Measurements from ENCODE around the gene LHFPL3. TPM values are rescaled to one million over a fixed set of nuclear protein-coding genes. Genes with fewer than 3 reads are reported as not detected.
A peak's percentile ranks its signal among the peaks of the same experiment; 100 is the strongest.

LHFPL3 gene
- total RNA-seq, 1 donor from 2014 or later, result not detected

GRCh38 chr7:104906556-104906955 lies 578.2 kb downstream of the LHFPL3 start:
- no peaks in the 10 kb centered on the region for H3K27me3 Mint-ChIP-seq
- H3K4me1 Mint-ChIP-seq (ENCODE audit: low read depth), result peaks cover under 1% of the 10 kb centered on the region
- H3K27ac Mint-ChIP-seq, result peak overlapping the region; percentile 33
- DNase-seq (ENCODE audit: low spot score, unreplicated experiment), result no peak
- no peak overlapping the region for H3K4me3 Mint-ChIP-seq (ENCODE audit: low read depth)
- peaks cover 31% of the 10 kb centered on the region for H3K36me3 Mint-ChIP-seq (ENCODE audit: insufficient read depth)
- no peaks in the 10 kb centered on the region for H3K9me3 Mint-ChIP-seq (ENCODE audit: low read depth)
- TF ChIP-seq CTCF (IDR thresholded peaks at IDR 0.05; ENCODE audit: unreplicated experiment), result no peak

GRCh38 chr7:104908636-104909035 lies 580.2 kb downstream of the LHFPL3 start:
- TF ChIP-seq CTCF (IDR thresholded peaks at IDR 0.05; ENCODE audit: unreplicated experiment), result no peak
- no peaks in the 10 kb centered on the region for H3K27me3 Mint-ChIP-seq
- peaks cover 31% of the 10 kb centered on the region for H3K36me3 Mint-ChIP-seq (ENCODE audit: insufficient read depth)
- no peaks in the 10 kb centered on the region for H3K4me1 Mint-ChIP-seq (ENCODE audit: low read depth)
- H3K9me3 Mint-ChIP-seq (ENCODE audit: low read depth), result no peaks in the 10 kb centered on the region
- no peak overlapping the region for H3K4me3 Mint-ChIP-seq (ENCODE audit: low read depth)
- no peak overlapping the region for H3K27ac Mint-ChIP-seq
- no peak for DNase-seq (ENCODE audit: low spot score, unreplicated experiment)

- TF ChIP-seq CTCF (IDR thresholded peaks at IDR 0.05; ENCODE audit: unreplicated experiment), result no peak
- Mint-ChIP-seq H3K36me3 (ENCODE audit: insufficient read depth) (peaks cover 31% of the 10 kb centered on the region), H3K4me3 (ENCODE audit: low read depth) (no peak overlapping the region), H3K4me1 (ENCODE audit: low read depth) (no peaks in the 10 kb centered on the region), H3K27me3 (no peaks in the 10 kb centered on the region), H3K9me3 (ENCODE audit: low read depth) (no peaks in the 10 kb centered on the region), H3K27ac (no peak overlapping the region)
- DNase-seq (ENCODE audit: low spot score, unreplicated experiment), result no peak
These were observed 580.7 kb downstream of the LHFPL3 start for GRCh38 chr7:104909096-104909495.

- DNase-seq (ENCODE audit: low spot score, unreplicated experiment), result no peak
- TF ChIP-seq CTCF (IDR thresholded peaks at IDR 0.05; ENCODE audit: unreplicated experiment), result no peak
- H3K9me3 Mint-ChIP-seq (ENCODE audit: low read depth), result no peaks in the 10 kb centered on the region
- peaks cover 9% of the 10 kb centered on the region for H3K4me1 Mint-ChIP-seq (ENCODE audit: low read depth)
- H3K36me3 Mint-ChIP-seq (ENCODE audit: insufficient read depth), result peaks cover 45% of the 10 kb centered on the region
- H3K27me3 Mint-ChIP-seq, result no peaks in the 10 kb centered on the region
- no peak overlapping the region for H3K27ac Mint-ChIP-seq
- H3K4me3 Mint-ChIP-seq (ENCODE audit: low read depth), result no peak overlapping the region
These were observed 586.0 kb downstream of the LHFPL3 start for GRCh38 chr7:104914421-104914820.

- Mint-ChIP-seq H3K9me3 (ENCODE audit: low read depth) (no peaks in the 10 kb centered on the region), H3K27ac (no peak overlapping the region), H3K27me3 (no peaks in the 10 kb centered on the region), H3K4me1 (ENCODE audit: low read depth) (peaks cover 35% of the 10 kb centered on the region), H3K4me3 (ENCODE audit: low read depth) (peak overlapping the region; percentile 68), H3K36me3 (ENCODE audit: insufficient read depth) (peaks cover 8% of the 10 kb centered on the region)
- TF ChIP-seq CTCF (IDR thresholded peaks at IDR 0.05; ENCODE audit: unreplicated experiment), result no peak
- no peak for DNase-seq (ENCODE audit: low spot score, unreplicated experiment)
These were observed 593.2 kb downstream of the LHFPL3 start for GRCh38 chr7:104921596-104921995.
